GM18499 (cell line): ENCODE results near the gene CCDC178.
"Not testable (repeated sequence)": the region's sequence is repeated elsewhere in the genome, so short reads cannot be mapped to it uniquely, and the experiment has no call there.

Source experiments
- ATAC-seq: cut with Tn5 transposase; IDR thresholded peaks from one replicate; pipeline ENCODE4 v1.9.1; 2021; ENCODE audit warnings: moderate number of reproducible peaks; ENCODE audit not compliant: insufficient read depth, unreplicated experiment

CCDC178 gene

DNA sequence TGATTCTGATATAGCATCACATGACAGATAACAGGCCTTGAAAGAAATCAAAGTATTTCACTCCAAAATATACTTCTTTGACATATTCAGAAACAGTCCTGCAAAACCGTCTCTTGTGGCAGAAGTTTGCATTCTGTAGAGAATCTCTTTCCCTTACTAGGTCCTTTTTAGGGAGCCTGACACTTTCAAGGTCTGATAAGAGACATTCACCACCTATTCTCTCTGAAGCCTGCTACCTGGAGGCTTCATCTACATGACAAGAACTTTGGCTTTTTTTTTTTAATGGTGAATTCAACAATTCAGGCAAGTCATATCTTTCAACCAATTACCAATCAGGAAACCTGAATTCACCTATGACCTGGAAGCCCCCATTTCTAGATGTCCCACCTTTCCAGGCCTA is 83.8 kb downstream of the CCDC178 start:
- no peak for ATAC-seq

DNA sequence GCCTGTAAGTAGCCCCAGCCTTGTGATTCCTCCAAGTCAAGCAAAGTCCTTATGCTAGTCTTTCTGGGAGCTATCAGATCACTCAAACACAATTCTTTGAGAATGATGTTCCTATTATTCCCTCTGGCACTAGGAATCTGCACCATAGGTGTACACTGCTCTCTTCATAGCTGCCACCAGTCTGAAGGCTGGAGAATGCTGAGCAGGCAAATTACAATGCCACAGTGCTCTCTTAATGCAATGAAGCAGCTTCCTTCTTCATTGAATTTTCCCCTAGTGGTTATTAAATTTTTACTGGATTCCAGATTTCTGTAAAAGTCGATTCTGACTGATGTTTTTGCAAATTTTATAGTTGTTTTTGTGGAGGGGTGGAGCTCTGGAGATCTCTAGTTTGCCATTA is 84.8 kb downstream of the CCDC178 start:
- no peak for ATAC-seq

DNA sequence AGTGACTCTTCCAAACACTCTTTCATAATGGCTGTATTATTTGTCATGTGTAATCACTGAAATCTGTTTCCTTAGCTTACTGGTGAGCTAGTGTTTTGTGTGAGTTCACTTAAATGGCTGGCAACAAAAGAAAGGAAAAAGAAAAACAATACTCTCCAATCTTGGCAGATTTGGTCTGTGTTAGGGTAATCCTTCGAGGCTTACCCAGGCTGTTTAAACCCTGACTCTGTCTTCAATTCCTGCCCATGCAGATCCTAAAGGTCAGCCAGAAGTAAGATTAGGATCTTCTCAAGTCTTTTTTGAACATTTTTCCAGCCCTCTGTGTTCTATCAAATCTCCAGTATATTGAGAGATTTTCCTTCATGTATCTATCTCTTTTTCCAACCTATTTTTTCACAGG is 85.3 kb downstream of the CCDC178 start:
- no peak for ATAC-seq

DNA sequence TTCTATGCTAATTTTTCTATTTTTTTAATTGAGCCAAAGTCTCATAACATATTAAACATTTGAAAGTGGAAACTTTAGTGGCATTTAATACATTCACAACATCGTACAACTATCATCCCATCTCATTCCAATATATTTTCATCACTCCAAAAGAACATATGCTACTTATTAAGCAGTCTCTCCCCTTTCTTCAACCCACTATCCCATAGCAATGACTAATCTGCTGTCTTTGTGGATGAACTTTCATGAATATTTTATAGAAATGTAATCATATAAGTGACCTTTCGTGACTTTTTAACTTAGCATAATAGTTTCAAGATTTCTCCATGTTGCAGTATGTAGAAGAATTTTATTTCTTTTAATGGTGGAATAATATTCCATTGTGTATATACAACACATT is 90.3 kb downstream of the CCDC178 start:
- no peak for ATAC-seq

DNA sequence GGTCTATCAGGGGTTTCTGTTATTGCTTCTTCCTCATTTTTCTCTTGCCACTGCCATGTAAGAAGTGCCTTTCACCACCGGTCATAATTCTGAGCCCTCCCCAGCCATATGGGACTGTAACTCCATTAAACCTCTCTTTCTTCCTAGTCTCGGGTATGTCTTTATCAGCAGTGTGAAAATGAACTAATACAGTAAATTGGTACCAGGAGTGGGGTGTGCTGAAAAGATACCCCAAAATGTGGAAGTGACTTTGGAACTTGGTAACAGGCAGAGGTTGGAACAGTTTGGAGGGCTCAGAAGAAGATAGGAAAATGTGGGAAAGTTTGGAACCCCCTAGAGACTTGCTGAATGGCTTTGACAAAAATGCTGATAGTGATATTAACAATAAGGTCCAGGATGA is 100.8 kb downstream of the CCDC178 start:
- ATAC-seq = not testable (repeated sequence)

DNA sequence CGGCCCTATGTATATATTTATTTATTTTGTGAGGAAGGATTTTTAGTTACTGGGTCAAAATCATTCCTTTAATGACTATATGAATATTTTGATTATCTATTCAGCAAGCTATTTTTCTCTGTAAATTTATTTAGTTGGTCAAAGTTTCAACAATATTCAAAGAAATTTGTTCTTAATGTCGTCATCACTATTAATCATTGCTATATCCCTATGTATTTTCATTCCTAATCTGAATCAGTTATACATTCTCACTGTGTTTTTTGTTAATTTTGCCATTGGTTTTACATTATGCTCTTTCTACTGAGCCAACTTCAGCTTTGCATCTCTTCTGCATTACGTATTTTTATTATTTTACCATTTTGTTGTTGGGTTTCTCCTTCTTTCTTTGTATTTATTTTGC is 105.7 kb downstream of the CCDC178 start:
- ATAC-seq = no peak

DNA sequence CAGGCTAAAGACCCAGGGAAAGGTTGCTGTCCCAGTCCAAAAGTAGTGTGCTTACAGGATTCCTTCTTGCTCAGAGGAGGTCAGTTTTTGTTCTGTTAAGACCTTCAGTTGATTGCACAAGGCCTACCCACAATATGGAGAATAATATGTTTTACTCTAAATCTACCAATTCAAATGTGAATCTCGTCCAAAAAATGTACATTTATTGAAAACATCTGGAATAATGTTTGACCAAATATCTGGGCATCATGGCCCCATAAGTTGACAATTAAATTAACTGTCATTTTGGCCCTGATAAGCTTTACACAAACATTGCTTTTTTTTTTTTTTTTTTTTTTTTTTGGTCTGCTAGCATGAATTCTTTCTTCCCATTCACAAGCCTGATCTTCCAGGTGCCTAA is 109.8 kb downstream of the CCDC178 start:
- no peak for ATAC-seq

DNA sequence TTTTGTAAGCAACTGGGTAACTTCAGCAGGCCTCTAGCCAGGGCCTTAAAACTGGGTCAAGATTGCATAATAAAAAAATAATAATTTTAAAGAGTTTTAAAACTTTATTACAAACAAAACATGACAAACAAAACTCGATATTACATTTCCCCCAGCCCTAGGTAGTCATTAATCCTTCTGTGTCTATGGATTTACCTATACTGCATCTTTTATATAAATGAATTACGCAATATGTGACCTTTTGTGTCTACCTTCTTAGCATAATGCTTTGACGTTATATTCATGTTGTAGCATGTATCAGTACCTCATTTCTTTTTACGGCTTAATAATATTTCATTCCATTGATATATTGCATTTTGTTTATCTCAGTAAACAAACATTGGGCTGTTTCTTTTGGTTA is 113.5 kb downstream of the CCDC178 start:
- ATAC-seq = no peak

DNA sequence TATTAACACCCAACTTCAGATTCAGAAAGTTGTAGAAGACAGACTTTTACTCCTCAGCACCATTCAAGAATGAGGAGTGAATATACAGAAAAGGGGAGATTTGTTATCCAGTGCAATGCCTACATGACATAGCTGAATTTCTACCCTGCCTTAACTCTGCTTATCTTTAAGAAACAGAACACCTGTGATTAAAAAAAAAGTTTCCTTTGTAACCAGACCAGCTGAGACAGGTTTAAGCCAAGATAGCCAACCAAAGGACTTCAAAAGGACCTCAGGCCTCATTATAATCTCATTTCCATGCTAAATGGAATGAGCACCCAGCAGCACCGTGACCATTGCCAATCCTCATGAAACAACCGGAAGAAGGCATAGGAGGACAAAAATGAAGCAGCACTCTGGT is 122.9 kb downstream of the CCDC178 start:
- ATAC-seq = no peak

DNA sequence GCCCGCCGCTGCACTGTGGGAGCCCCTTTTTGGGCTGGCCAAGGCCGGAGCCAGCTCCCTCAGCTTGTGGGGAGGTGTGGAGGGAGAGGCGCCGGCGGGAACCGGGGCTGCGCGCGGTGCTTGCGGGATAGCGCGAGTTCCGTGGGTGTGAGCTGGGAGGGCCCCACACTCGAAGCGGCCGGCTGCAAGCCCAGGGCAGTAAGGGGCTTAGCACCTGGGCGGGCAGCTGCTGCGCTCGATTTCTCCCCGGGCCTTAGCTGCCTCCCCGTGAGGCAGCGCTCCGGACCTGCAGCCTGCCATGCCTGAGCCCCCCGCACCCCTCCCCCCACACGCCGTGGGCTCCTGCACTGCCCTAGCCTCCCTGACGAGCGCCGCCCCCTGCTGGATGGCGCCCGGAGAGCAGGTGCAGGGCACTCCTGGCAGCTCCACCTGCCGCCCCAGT is 124.4 kb downstream of the CCDC178 start:
- no peak for ATAC-seq

DNA sequence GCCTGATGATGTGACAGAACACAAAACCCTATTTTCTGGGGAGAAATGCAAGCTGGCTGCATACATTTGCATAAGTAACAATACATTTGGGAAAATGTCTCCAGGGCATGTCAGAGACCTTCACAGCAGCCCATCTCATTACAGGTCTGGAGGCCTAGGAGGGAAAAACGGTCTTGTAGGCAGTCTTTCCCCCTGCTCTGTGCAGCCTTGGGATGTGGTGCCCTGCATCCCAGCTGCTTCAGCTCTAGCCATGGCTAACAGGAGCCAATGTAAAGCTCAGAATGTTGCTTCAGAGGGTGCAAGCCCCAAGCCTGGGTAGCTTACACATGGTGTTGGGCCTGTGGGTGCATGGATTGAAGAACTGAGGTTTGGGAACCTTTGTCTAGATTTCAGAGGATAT is 133.0 kb downstream of the CCDC178 start:
- no peak for ATAC-seq

DNA sequence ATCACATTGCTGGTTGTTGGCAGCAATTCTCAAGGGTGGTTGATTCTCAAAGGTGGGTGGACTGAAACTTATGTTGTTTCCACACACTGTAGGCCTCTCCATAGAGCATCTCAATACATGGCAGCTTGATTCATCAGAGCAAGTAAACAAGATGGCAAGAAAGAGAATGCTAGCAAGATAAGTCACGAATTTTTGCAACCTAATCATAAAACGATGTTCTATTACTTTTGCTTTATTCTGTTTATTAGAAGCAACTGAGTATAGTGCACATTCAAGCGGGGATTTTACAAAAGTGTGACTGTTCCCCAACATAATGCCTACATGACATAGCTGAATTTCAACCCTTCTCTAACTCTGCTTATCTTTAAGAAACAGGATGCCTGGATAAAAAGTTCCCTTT is 136.2 kb downstream of the CCDC178 start:
- ATAC-seq = no peak

DNA sequence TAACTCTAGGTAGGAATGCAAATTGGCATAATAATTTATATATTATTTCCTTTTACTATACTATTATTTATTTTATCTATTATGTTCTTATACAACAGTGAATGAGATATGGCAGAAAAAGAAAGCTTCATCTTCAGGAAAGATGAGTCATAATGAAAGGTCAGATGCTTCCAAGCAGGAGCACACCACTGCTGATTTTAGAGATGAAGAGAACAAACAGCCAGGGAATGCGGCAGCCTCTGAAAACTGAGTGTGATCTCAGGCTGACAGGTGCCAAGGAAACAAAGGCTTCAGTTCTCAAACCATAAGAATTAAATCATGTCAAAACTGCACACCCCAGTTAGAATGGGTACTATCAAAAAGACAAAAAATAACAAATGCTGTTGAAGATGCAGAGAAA is 149.0 kb downstream of the CCDC178 start:
- no peak for ATAC-seq

DNA sequence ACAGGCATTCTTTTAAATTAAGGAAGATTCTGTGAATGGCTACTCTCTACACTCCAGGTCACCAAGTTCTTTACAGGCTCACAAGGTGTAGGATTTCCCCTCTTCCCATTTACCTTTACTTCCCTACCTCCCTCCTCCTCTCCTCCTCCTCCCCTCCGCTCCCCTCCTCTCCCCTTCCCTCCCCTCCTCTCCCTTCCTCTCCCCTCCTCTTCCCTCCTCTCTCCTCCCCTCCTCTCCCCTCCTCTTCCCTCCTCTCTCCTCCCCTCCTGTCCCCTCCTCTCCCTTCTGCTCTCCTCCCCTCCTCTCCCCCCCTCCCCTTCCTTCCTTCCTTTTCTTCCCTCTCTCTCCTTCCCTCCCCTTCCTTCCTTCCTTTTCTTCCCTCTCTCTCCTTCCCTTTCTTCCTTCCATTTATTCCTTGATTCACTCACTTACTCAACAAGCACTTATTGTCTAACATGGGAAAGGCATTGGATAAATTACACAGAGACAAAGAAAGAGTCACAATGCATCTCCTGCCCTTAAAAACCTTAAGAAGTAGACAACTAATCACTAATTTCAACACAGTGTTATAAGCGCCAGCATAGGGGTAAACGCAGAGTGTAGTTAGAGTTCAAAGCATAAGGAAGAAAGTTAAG is 152.3 kb downstream of the CCDC178 start:
- ATAC-seq = no peak

DNA sequence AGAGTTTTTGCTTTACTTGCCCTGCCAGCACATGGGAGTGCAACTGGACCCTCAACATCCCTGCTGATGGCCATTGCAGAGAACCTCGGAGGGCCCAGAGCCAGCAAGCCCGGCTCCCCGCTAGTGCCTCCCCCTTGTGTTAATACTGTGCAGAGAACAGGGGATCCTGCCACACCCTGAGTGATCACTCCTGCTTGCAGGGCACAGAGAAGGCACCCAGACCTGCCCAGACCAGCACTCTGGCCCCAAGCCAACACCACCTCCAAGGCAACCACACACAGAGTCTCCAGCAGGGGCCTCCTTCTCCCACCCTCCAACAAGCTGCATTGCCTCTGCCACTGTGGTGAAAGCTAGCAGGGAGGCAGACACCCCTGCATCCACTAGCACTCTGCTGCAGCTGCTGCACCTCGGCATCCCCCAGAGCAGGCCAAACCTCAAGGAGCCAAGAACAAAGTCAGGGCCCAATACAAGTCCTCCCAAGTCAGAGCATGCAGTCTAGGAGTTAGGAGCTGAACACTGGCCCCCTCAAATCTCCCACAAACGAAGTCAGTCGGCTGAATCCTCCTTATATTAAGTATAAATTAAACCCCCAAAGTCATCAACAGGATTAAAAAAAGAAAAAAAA is 157.7 kb downstream of the CCDC178 start:
- ATAC-seq = no peak

DNA sequence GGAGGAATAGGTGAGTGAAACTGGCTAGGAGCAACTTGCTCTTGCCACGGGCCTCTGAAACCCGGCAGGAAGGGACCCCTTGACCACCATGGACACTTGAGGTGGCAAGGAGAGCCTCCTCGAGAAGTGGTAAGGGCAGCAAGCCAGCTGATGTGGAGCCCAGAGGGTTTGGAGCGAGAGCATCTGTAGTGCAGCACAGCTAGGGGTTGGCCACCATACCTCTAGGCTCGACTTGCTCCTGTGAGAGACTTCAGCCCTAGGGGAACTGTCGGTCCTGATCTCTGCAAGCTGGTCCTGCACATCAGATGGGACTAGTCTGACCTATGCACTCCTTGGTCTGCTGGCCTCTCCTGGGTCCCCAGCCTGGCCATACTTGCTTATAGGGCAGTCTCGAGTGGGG is 158.4 kb downstream of the CCDC178 start:
- no peak for ATAC-seq

DNA sequence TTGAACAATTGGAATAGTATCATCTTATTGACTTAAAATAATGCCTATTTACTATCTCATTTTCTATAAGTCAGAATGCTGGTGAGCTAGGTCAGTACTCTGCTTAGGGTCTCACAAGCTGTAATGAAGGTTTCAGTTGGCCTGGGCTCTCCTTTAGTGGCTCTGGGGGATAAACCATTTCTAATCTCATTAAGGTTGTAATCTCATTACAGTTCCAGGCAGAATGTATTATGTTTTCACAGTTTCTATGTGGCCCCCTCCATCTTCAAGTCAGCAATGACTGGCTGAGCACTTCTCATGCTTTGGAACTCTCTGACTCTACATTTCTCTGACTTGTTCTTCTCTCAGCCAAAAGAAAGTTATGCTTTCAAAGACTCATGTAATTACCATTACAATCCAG is 163.1 kb downstream of the CCDC178 start:
- ATAC-seq = no peak

DNA sequence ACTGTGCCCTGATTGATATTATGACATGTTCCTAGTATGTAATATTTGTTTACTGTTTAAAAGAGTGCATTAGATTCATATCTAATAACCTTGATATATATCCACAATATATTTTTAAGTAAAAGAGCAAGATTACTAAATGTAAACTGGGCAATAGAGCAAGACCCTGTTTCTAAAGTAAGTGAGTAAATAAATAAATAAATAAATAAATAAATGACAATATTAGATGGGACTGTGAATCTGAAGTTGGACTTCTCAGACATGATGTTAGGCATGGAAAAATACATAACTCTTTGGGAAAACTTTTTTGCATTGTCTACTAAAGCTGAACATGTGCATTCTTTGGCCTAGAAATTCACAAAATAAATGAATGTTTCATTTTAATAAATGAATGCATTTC is 164.7 kb downstream of the CCDC178 start:
- ATAC-seq = no peak

DNA sequence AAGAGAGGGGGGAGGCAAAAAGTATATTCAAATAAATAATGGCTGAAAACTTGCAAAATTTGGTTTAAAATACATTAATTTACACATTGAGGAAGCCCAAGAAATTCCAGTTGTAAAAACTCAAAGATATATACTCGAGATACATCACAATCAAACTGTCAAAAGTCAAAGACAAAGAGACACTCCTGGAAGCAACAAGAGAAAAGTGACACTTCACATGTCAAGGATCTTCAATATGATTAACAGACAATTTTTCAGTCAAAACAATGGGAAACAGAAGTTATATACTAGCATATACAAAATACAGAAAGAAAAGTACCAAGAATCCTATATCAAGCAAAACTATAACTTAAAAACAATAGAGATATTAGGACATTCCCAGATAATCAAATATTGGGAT is 170.2 kb downstream of the CCDC178 start:
- no peak for ATAC-seq

DNA sequence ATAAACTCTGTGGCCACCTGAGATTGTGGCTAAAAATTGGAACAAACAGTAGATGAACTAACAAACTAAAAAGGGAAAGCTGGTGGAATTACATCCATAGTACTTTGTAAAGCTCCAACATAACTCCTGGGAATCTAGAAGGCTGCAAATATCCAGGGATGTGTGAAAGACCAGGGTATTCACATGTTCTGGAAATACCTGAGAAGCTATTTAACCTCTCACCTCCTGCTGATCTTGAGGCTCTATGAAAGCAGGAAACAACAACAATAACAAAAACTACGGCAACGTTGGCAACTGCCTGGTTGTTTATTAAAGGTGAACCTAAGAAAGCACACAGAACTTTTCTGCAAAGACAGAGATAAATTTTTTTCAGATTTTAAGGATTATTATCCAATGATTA is 171.3 kb downstream of the CCDC178 start:
- no peak for ATAC-seq

DNA sequence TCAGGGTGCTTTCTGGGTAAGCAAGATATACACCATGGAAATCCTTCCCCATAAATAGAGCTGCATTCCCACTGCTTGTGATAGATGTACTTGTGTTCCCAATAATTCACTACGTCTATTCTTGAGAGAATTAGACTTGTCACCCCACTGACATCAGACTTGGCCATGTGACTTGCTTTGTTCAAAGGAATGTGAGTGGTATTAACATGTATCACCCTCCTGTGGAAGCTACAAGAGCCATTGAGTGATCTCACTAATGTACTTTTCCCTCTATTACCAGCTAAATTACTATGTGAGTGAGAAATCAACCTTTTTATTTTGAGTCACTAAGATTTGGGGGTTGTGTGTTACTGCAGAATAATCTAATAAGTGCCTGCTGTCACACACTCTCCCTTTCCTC is 176.0 kb downstream of the CCDC178 start:
- no peak for ATAC-seq

DNA sequence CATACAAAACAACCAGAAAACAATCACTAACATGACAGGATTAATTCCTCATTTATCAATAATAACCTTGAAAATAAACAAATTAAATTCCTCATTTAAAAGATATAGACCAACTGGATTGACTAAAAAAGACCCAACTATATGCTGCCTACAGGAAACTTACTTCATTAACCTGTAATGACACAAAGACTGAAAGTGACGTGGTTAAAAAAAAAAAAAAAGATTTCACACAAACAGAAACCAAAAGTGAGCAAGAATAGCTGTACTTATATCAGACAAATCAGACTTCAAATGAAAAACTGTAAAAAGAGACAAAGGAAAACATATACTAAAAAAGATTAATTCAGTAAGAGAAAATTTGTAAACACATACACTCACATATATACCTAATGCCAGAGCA is 201.2 kb downstream of the CCDC178 start:
- ATAC-seq = peak; percentile 87

DNA sequence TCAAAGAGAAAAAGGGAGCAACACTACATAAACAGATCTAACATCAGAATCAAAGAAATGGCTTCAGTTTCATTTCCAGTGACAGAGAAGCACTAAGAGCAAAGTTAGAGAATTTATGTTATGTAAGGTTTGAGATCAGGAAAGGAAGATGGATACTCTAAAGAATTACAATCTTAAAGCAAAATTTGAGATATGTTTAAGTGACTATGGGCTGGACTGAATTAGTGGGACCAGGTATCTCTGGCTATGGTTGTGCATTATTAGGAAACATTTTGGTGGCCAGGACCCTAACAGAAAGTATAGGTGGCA is 208.2 kb downstream of the CCDC178 start:
- ATAC-seq = no peak
